ENCODE data around the gene PLEKHA3.
A peak's percentile ranks its signal among the peaks of the same experiment; 100 is the strongest.

PLEKHA3 gene

DNA sequence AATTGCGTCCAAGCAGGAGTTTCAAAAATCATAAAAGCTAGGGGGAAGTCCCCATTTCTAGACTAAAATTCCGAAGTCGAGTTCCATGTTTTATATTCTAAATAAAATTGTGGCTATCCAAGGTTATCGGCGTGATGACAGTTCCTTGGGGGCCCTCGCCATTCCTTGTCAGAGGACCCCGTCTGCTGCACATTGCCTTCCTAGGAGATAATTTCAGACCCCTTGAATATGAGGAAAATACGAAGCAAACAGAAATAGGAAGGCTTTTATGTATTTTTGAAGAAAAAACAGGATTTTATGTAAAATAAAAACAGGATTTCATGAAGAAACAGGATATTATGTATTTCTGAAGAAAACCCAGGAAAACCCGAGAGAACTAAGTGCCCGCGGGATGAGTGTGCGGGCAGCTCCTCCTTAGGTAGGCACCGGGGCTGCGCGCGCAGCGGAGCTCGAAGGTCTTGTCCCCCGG lies 465 bp upstream of the PLEKHA3 start:
- DNase-seq (ENCODE audit: insufficient read length) (no peak), FAIRE-seq (no peak)
- TF ChIP-seq POLR2AphosphoS5 (IDR thresholded peaks at IDR 0.05; ENCODE audit: low read depth, low read length) (no peak), TAF1 (IDR thresholded peaks at IDR 0.05; ENCODE audit: borderline replicate concordance, low read depth, low read length) (no peak), POLR2A (IDR thresholded peaks at IDR 0.05; ENCODE audit: low read depth, low read length) (no peak)

DNA sequence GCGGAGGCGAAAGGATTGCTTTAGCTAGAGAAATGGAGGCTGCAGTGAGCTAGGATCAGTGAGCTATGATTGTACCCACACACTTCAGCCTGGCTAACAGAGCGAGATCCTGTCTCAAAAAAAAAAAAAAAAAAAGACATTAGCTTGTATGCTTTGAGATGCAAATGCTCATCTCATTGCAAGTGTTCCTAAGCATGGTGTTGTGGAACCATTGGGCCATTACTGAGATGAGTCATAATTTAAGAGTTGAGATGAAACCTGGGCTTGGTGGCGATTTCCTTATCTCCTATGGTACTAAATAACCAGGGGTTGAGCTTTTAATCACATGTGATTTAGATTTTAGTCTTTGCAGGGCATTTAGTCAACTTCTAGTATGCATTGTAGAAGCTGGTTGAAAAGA lies 2.2 kb downstream of the PLEKHA3 start:
- peak; percentile 9 for FAIRE-seq
- no peak for DNase-seq (ENCODE audit: insufficient read length)
- TF ChIP-seq TAF1 (IDR thresholded peaks at IDR 0.05; ENCODE audit: borderline replicate concordance, low read depth, low read length) (no peak), POLR2A (IDR thresholded peaks at IDR 0.05; ENCODE audit: low read depth, low read length) (no peak), POLR2AphosphoS5 (IDR thresholded peaks at IDR 0.05; ENCODE audit: low read depth, low read length) (no peak)

DNA sequence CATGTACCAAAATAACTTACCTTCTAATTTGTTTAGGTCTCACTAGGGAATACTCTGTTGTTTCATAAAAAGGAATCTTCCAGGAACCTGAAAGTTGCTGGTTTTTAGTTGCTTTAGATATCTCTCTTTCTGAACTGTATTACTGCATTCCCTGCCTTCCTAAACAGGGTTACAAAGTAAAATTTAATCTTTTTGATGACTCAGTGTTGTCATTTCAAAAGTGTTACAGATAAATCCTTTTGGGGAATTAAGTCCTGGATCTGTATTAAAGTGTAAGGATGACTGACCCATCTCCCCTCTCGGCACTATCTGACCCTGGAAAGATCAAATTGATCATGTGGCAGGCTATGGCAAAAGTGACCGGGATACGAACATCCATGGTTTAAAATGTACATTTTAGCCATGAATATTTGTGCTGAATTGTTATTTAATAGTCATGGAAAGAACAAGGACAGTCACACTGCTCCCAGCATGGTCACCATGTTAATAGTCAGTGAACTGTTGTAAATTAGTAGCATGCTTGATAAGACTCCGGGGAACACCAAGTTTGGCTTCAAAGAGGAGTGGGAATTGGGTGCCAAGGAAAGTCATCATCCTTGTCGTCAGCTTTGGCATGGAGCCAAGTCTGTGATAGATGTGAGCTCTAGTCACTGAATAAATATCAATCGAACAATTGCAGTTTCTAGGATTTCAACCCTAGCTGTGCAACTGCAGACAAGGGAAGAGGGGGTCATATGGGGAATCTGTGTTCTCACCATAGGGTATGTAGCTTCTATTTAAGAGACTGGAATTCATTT lies 4.2 kb downstream of the PLEKHA3 start:
- no peak for FAIRE-seq
- TF ChIP-seq POLR2A (IDR thresholded peaks at IDR 0.05; ENCODE audit: low read depth, low read length) (no peak), TAF1 (IDR thresholded peaks at IDR 0.05; ENCODE audit: borderline replicate concordance, low read depth, low read length) (no peak)
- DNase-seq (ENCODE audit: insufficient read length), result no peak

DNA sequence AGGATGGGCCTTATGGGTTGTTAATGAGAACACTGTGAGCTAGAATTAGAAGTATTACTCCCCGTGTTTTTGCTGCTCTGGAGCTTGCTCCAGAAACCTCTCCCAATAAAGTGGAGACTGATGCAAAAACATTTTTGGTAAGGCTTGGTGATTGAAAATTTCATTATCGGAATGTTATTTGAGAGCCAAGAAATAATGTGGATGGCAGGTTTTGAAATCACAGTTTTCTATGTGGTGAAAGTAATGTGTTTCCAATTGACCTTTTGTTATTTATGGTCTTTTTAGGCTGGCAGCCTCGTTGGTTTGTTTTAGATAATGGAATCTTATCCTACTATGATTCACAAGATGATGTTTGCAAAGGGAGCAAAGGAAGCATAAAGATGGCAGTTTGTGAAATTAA lies 5.1 kb downstream of the PLEKHA3 start:
- FAIRE-seq, result no peak

DNA sequence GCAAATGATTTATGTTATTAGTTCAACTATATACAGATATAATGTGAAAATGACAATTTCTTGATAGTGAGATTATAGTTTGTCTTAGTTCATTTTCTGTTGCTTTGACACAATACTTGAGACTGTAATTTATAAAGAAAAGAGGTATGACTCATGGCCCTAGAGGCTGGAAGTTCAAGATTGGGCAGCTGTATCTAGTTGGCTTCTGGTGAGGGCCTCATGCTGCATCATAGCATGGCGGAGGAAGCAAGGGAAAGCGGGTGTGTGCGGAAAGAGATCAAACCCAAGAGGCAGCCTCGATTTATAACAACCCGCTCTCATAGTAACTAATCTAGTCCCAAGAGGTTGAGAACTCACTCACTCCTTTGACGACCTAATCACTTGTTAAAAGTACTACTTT lies 11.4 kb downstream of the PLEKHA3 start:
- FAIRE-seq (peak; percentile 14), DNase-seq (ENCODE audit: insufficient read length) (no peak)

More for the DNA sequence above, 5.1 kb downstream of the PLEKHA3 start:
- TF ChIP-seq POLR2A (IDR thresholded peaks at IDR 0.05; ENCODE audit: low read depth, low read length) (no peak), TAF1 (IDR thresholded peaks at IDR 0.05; ENCODE audit: borderline replicate concordance, low read depth, low read length) (no peak), POLR2AphosphoS5 (IDR thresholded peaks at IDR 0.05; ENCODE audit: low read depth, low read length) (no peak)
- no peak for DNase-seq (ENCODE audit: insufficient read length)

DNA sequence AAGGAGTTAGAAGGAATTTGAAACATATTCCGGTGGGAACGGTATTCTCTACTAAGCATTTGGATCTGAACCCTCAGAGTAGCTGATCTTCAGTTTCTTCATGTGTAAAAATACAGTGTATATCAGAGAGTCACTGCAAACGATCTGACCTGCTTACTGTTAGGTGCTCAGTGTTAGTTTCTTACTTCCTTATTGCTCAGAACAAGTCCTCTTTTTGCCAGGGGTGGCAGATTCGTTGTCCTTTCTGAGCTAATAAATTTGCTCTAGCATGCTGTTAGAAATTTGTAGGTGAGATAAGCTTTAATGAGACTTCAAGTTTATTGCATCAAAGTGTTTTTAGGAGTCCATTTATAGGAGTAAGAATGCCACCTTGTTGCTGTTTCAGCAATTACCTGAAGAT lies 15.8 kb downstream of the PLEKHA3 start:
- FAIRE-seq, result no peak
- TF ChIP-seq TAF1 (IDR thresholded peaks at IDR 0.05; ENCODE audit: borderline replicate concordance, low read depth, low read length), result no peak
- no peak for TF ChIP-seq POLR2AphosphoS5 (IDR thresholded peaks at IDR 0.05; ENCODE audit: low read depth, low read length)
- TF ChIP-seq POLR2A (IDR thresholded peaks at IDR 0.05; ENCODE audit: low read depth, low read length), result no peak
- DNase-seq (ENCODE audit: insufficient read length), result no peak

More for the DNA sequence above, 11.4 kb downstream of the PLEKHA3 start:
- TF ChIP-seq TAF1 (IDR thresholded peaks at IDR 0.05; ENCODE audit: borderline replicate concordance, low read depth, low read length) (no peak), POLR2AphosphoS5 (IDR thresholded peaks at IDR 0.05; ENCODE audit: low read depth, low read length) (no peak), POLR2A (IDR thresholded peaks at IDR 0.05; ENCODE audit: low read depth, low read length) (no peak)

DNA sequence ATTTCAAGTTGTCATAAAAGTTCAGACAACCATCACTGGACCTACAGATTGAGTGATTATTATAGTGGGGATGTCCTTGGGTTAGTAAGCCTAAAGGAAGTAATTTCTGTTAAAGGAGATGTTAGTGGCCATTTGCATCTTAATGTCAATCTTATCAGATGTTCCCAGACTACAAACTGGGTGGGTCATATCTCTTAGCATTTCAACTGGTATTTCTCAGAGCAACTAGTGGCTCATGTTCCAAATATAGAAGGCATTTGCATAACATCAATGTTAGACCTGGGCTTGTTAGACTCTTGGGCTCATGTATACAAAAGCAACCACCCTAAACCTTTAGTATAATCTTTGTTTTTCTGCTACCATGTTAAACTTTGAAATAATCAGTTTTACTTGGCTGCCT lies 17.9 kb downstream of the PLEKHA3 start:
- TF ChIP-seq POLR2AphosphoS5 (IDR thresholded peaks at IDR 0.05; ENCODE audit: low read depth, low read length) (no peak), TAF1 (IDR thresholded peaks at IDR 0.05; ENCODE audit: borderline replicate concordance, low read depth, low read length) (no peak), POLR2A (IDR thresholded peaks at IDR 0.05; ENCODE audit: low read depth, low read length) (no peak)
- peak; percentile 62 for FAIRE-seq
- DNase-seq (ENCODE audit: insufficient read length), result no peak

DNA sequence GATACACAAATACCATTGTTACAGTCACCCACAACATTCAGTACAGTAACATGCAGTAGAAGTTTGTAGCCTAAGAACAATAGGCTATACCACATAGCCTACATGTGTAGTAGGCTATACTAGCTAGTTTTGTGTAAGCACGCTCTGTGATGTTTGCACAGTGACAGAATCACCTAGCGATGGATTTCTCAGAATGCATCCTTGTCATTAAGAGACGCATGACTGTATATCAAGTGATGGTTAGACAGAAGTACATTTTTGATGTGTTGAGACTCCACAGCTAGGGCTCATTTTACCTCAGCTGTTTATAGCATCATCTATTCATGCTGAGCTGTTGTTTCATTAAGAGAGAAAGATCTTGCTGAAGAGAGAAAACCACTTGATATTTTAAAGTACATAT lies 19.4 kb downstream of the PLEKHA3 start:
- DNase-seq (ENCODE audit: insufficient read length) (no peak), FAIRE-seq (no peak)
- TF ChIP-seq TAF1 (IDR thresholded peaks at IDR 0.05; ENCODE audit: borderline replicate concordance, low read depth, low read length), result no peak
- no peak for TF ChIP-seq POLR2AphosphoS5 (IDR thresholded peaks at IDR 0.05; ENCODE audit: low read depth, low read length)
- no peak for TF ChIP-seq POLR2A (IDR thresholded peaks at IDR 0.05; ENCODE audit: low read depth, low read length)

DNA sequence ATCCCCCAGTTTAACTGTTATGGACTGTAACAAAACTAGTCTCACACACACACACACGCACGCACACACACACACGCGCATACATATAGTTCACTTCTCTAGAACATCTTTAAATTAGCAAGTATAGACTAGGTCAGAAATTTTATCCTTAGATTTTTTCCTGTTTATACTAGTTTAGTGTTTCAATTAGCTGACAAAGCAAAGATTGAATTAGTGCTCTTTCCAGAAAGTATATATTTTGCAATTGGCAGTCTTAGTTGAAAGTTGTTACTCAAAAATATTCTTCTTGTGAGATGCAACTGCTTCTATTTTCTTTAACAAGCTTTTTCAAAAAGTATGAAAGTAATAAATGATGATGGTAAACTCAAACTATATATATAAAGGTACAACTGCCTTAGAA lies 22.5 kb downstream of the PLEKHA3 start:
- TF ChIP-seq POLR2AphosphoS5 (IDR thresholded peaks at IDR 0.05; ENCODE audit: low read depth, low read length) (no peak), TAF1 (IDR thresholded peaks at IDR 0.05; ENCODE audit: borderline replicate concordance, low read depth, low read length) (no peak), POLR2A (IDR thresholded peaks at IDR 0.05; ENCODE audit: low read depth, low read length) (no peak)
- FAIRE-seq (no peak), DNase-seq (ENCODE audit: insufficient read length) (no peak)

DNA sequence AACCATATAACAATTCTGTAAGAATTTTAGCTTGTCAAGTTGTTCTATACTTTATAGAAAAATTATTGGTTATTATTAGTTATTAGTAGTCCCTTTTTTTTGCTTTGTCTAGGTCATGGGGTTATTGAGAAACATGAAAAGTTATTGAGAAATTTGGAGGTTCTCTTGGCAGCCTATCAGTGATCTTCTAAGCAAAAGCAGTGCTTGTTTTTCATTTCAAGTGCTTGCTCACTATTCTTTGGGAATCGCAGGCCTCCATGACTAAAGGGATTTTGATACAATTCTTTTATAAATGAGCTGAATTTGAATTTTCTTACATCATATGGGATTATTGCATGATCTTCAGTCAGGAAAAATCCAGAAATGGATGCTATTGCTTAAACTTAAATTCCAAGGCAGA lies 25.8 kb downstream of the PLEKHA3 start:
- TF ChIP-seq TAF1 (IDR thresholded peaks at IDR 0.05; ENCODE audit: borderline replicate concordance, low read depth, low read length), result no peak
- TF ChIP-seq POLR2A (IDR thresholded peaks at IDR 0.05; ENCODE audit: low read depth, low read length), result no peak
- TF ChIP-seq POLR2AphosphoS5 (IDR thresholded peaks at IDR 0.05; ENCODE audit: low read depth, low read length), result no peak
- FAIRE-seq (no peak), DNase-seq (ENCODE audit: insufficient read length) (no peak)

DNA sequence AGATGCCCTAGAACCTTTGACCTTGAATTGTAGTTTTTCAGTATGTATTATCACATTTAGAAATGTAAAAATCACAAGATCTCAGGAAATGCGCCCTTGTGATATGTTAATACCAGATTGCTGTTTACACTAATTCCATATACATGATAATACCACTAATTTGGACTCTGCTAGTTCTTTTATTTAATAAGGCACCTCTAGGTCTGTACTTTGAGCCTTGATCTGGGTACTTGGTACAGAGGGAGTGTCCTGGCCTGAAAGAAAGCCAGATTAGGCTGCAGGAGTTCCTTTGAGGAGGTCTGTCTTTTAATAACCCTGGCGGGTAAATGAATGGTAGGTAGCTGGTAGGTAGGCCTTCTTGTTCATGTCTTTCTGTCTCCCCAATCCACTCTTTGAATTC lies 26.3 kb downstream of the PLEKHA3 start:
- DNase-seq (ENCODE audit: insufficient read length) (no peak), FAIRE-seq (no peak)
- TF ChIP-seq POLR2AphosphoS5 (IDR thresholded peaks at IDR 0.05; ENCODE audit: low read depth, low read length) (no peak), TAF1 (IDR thresholded peaks at IDR 0.05; ENCODE audit: borderline replicate concordance, low read depth, low read length) (no peak), POLR2A (IDR thresholded peaks at IDR 0.05; ENCODE audit: low read depth, low read length) (no peak)

DNA sequence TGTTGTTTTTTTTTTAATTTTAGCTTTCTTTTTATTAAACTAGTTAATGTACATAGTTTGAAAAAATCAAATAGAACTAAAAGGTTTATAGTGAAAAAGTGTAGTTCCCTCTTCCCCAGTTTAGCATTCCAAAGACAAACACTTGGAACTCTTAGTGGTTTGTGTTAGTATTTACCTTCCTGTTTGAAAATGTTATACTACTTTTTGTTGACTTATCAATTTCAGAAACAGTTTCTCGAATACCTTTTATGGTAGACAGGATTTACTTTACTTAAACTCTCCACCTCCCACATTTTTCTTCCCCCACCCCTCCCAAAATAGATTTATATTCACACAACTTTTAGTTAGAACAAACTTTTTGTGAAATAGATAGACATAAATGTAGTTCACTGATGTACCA lies 26.7 kb downstream of the PLEKHA3 start:
- no peak for FAIRE-seq
- TF ChIP-seq POLR2A (IDR thresholded peaks at IDR 0.05; ENCODE audit: low read depth, low read length) (no peak), POLR2AphosphoS5 (IDR thresholded peaks at IDR 0.05; ENCODE audit: low read depth, low read length) (no peak), TAF1 (IDR thresholded peaks at IDR 0.05; ENCODE audit: borderline replicate concordance, low read depth, low read length) (no peak)
- no peak for DNase-seq (ENCODE audit: insufficient read length)
